NCI-H226 (cell line): Measurements from ENCODE around the gene CLEC2A.

Experiments
- DNase-seq: peaks from one replicate; pipeline ENCODE4 v3.0.0-alpha.2; 2015

CLEC2A gene

DNA sequence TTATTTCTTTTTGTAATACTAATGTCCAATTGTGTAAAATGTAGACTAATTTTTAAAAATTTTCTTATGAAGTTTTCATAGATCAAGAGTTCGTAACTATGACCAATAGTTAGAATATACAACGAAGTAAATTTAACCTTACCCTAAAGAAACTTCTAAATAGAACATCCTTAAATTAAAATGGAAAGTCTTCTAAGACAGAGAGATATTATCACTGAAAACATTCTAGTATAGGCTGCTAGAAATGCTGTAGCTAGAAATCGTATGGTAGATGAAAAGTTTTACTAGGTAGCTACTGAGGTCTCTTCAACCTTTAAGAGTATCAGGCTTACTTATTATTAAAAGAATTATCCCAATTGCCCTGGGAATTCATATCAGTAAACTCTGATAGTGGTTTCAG lies 925 bp downstream of the CLEC2A start:
- no peak for DNase-seq

DNA sequence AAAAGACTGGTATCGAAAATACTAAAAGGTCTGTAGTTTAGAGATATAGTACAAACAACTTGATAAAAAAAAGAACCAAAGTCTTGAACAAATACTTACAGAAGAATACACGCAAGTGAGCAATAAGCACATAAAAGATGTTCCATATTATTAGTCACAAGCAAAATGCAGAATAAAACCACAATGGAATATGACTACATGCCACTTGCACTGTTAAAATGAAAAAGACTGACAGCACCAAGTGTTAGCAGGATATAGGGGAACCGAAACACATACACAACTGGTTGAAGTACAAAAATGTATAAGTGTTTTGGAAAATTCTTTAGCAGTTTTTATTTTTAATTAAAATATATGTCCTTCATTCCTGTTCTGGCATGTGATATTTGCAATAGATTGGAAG lies 3.6 kb downstream of the CLEC2A start:
- DNase-seq: no peak

DNA sequence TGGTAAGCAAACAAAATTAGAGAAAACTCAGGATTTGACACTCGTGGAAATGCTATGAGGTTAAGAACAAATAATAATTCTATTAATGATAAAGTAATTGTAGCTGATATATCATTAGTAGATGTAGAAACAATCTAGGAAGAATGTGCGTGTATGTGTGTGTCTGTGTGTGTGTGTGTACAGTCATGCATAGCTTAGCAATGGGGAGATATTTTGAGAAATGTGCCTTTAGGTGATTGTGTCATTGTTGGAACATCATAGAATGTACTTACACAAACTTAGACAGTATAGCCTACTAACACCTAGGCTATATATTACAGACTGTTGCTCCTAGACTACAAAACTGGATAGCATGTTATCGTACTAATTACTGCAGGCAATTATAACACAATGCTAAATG lies 5.3 kb downstream of the CLEC2A start:
- no peak for DNase-seq

DNA sequence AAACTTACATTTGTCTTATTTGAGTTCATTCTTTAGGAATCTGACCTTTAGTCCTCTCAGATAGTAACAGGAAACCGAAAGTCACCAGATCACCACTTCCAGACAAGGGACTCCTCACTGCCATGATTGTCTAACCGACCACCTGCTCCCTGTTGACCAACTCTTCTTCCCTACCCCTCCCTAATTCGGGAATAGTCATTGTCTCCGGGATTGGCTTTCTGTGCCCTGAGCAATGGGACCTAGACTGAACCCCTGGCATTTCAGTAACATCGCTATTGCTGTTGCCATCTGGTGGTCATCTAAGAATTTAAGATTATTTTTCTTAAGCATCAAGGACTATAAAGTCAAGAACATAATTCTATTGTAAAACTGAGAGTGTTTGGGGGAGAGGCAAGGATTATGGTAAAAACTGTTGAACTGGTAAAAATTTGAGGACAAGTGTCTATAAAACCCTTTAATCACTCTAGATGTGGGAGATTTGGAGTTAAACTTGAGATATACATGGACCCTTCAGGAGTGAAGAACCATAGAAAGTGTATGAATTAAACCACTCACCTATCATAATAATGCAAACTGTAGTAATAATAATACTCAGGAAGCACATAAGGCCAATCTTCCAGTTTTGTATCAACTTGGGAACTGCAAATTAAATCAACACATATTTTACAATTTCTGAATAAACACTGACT lies 6.3 kb downstream of the CLEC2A start:
- no peak for DNase-seq

DNA sequence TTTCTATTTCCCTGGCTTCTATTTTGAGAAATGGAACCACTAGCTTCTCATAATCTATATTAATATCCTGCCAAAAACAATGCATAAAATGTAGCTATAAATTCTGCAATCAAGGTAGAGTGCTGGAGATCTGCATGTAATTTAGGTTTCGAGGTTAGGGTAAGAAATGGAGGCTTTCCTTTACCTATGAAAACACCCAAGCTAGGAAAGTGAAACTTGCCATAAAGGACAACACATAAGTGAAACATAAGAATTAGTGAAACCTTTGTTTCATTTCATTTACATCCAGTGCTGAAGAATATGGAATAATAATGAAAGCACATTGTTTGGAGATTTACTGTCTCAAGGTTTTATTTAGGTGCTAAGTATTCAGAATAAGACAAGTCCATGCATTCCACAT lies 9.7 kb downstream of the CLEC2A start:
- DNase-seq: no peak

DNA sequence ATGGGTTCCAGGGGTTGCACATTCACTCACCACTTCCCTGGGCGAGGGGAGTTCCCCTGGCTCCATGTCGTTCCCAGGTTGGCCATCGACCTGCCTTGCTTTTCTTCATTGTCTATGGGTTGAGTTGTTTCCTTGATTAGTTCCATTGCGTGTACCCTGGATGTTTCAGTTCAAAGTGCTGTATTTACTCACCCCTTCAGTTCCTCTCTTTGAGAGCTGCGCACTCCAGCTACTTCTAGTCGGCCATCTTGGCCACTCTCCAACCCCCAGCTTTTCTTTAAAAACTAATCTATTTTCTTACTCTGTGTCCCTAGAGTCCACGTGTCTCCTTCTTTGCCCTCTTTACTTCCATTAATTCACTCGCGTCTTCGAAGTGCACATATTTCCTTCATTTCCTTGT lies 11.7 kb downstream of the CLEC2A start:
- no peak for DNase-seq

DNA sequence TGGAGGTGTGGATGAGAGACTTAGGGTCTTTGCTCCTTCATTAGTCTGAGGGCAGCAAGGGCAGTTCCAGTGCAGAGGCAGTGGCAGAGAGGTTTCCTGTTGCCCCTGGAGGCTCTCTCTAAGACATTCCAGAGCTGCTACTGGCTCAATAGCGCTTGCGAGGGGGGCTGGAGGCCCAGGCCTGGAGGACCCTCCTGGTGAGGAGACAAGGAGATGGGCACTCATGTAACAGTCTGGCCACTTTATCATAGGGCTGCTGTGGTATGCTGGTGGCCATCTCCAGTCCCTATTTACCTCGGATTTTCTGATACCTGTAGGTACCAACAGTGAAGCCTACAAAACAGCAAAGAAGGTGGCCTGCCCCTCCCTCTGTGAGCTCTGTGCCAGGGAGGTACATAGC lies 12.7 kb downstream of the CLEC2A start:
- no peak for DNase-seq

DNA sequence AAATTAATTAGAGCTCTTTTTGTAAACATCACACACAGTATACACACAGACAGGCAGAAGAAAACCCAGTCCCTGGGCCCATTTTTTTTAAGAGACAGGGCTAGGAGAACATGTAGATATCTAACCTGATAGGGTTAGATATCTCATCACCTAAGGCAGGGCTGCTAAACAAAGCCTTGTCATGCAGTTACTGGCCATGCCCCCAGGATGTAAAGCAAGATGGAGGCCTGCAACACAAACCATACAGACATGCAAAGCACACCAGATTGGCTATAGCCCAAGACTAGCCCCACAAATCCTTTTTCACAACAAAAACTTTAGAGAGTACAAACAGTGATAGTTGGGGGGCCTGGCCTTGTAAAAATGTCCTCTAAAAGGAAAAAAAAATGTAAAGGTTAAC lies 20.5 kb downstream of the CLEC2A start:
- no peak for DNase-seq

DNA sequence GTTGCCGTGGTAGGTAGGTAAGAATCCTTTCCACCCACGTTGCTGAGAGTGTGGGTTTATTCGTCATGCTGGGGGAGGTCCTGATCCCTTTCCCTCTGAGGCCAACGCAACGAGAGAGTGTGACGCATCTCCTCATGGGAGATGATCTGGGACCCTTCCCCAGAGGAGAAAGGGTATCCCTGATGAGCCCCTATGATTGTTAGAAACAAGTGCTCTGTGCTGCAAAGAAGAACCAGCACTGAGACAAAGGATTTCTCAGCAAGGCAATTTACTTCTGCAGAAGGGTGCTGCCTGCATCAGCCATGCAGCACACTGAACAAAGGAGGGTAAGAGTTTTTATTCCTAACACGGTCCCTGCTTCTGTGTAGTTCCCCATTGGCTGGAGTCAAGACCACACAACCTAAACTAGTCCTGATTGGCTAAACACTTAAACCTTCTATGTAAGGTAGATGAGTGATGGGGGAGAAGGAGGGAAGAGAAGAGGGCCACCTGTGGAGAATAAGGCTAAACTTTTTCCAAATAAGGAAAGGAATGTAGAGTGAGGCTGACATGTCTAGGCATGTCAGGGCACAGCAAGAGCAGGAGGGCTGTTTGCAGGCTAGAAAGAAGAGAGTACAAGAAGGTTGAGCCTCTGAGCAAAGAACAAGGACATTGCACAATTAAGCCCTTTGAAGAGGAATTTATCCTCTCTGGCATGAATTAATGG lies 21.3 kb downstream of the CLEC2A start:
- no peak for DNase-seq

DNA sequence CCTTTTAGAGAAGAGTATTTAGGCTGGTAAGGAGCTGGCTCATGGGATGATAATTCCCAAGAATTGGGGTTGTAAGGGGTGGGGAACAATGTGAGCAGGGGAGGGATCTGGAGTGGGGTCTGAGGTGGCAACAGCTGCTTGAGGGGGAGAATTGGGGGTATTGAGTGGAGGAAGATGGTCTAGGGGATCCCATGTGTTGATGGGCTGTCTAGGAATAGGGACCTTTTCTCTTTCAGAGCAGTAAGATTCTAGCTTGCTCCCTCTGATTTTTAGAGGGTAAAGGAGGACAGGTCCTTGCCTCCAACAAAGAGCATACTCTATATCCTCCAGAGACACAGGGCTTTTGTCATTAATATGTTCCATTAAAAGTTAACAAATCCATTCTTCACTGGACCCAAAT lies 22.4 kb downstream of the CLEC2A start:
- DNase-seq: no peak

DNA sequence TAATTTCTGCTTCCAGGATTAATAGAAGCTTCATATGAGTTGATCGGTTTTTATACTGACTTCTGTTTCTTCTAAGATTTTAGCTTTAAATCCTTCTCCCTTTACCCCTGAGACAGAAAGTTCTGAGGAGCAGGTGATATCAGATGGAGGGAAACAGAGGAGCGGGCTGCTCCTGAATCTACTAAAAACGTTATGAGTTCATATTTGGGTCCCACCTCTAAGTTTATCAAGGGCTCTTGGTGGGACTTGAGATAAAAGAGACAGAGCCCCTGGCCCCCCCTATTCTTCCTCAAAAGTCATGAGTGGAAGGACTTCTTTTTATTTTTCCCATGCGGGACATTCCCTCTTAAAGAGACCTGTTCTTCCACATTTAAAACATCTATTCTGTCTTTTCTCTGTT lies 23.8 kb downstream of the CLEC2A start:
- DNase-seq: no peak

DNA sequence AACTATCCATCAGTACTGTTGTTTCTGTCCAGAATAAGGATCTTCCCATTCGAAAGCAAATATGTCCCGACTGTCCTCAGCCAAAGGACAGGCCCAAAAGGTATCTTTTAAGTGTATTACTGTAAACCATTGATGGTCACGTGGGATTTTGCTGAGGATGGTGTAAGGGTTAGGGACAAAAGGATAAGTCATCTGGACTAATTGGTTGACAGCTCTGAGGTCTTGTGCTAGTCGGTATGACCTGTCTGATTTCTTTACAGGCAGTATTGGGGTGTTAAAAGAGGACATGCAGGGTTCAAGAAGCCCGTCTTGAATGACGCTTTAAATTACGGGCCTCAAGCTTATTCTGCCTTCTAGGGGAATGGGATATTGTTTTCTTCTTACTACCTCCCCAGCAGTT lies 24.4 kb downstream of the CLEC2A start:
- no peak for DNase-seq

DNA sequence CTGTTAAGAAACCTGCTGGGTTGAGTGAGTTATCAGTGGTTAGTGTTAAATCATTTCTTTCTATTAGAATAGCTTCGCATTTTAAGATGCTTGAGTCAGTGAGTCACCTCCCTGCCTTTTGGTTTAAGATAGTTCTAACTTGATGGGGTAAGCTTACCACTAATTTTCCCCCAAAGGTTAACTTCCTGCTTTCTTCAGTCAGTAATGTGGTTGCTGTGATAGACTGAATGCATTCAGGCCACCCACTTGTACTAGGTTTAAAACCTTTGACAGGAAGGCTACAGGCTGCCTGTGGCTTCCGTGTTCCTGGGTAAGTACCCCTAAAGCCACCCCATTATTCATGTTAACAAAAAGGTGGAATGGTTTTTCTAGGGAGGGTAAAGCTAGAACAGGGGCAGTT lies 25.3 kb downstream of the CLEC2A start:
- DNase-seq: no peak

DNA sequence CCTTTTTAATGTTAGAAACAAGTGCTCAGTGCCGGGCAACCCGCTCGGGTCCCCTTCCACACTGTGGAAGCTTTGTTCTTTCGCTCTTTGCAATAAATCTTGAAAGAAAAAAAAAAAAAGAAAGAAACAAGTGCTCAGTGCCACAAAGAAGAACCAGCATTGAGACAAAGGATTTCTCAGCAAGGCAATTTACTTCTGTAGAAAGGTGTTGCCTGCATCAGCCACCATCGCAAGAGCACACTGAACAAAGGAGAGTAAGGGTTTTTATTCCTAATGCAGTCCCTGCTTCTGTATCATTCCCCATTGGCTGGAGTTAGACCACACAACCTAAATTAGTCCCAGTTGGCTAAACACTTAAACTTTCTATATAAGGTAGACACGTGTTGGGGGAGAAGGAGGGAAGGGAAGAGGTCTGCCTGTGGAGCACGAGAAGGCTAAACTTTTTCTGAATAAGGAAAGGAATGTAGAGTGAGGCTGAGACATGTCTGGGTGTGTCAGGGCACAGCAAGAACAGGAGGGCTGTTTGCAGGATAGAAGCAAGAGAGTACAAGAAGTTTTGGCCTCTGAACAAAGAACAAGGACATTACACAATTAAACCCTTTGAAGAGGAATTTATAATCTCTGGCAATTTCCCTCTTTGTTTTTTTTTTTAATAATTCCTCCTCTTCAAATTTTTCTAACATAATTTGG lies 29.5 kb downstream of the CLEC2A start:
- DNase-seq: no peak

DNA sequence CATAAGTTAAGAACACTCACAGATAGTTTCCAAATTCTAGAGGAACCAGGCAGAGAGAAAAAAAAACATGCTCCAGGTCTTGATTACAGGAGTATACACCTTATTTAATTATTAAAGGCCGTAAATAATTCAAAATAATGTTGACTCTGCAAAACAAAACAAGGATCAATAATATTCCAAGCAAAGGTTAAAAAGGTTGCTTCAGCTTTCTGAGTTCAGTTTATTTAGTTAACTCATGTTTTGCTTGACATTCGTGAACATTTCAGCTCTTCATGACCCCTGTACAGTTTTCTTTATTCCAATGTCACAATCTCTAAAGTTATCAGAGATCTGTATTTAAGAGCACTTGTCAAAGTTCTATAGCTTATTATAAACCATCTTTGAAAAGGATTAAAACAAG lies 31.2 kb downstream of the CLEC2A start:
- DNase-seq: no peak

DNA sequence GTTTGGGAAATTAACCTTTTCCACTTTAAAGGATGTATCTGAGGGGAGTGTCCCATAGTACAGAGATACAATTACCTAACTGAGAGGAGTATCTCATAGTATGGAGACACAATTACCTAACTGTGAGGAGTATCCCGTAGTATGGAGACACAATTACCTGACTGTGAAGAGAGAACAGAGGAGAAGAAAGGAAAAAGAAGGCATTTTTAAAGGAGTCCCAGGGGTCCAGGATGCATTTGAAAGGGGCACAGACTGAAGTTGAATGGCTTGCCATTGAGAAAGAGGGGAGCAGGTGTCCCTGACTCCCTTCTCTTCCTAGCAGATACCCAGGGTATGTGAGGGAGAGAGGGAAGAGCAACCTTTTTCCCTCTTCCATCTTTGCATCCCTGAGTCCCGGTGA lies 33.0 kb downstream of the CLEC2A start:
- no peak for DNase-seq

DNA sequence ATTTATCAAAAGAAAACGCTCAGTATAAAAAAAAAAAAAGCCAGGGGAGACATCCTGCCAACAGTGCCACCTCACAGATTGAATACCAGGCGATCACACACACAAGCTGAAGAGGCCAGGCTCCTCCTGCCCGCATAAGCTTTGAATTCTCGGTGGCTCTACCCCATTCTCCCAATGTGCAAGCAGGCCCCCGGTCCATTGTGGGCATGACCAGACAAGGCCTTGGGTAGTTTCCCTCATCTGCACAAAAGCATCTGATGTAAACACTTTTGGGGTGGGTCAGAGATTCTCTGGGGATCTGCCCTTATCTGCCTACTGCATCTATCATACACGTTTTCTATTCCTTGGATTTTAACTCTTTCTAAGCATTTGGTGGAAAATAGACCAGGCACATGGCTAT lies 34.6 kb downstream of the CLEC2A start:
- no peak for DNase-seq

DNA sequence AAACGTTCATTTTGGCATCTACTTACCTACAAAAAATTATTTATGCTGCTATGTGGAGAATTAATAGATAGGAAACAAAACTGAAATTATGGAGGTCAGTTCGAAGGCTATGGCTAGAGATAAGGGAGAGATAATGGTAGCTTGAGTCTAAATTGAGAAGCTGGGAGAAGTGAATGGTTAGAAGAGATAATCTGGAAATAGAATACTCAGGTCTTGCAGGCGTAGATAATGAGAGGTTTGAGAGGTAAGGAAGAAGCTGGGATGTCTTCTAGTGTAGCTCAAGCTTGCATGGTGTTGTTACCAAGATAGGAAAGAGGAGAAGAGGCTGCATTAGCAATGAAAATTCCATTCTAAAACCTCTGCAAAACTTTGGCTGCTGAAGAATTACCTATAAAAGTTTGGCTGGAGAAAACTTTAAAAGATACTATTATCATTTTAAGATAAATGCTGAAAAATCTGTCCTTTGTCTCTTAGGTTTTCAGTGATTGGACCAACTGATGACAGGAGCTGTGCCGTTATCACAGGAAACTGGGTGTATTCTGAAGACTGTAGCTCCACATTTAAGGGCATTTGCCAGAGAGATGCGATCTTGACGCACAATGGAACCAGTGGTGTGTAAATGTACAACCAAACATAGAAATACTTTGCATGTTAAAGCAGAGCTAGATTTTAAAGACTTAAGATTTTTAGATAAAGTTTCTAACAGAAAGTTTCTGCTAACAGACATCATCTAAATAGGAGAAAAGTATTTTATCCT lies 36.8 kb downstream of the CLEC2A start:
- no peak for DNase-seq

DNA sequence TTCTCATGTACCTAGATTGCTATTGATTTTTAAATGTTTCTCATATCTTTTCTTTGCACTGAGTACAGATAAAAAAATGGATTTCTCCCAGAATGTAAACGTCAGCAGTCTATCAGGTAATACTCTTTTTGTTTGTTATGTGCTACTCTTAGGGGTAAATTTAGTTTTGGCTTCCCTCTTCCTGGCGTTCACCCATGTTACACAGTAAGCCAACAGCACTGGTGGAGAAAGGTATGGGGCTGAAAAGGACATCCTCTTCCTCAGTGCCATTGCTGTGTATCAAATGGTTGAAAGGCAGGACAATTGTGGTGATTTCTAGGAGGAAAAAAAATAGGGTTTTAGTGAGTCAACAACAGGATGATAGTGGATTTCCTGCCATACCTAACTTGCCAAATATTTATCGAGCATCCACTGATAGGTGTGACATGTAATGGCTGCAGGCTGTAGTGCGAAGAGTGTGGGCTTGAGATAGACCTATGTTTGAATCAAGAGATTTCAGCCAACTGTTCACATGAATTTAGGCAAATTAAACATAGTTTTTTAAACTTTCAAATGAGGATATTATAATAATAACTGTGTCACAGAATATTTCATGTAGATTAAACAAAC lies 43.4 kb downstream of the CLEC2A start:
- DNase-seq: no peak

DNA sequence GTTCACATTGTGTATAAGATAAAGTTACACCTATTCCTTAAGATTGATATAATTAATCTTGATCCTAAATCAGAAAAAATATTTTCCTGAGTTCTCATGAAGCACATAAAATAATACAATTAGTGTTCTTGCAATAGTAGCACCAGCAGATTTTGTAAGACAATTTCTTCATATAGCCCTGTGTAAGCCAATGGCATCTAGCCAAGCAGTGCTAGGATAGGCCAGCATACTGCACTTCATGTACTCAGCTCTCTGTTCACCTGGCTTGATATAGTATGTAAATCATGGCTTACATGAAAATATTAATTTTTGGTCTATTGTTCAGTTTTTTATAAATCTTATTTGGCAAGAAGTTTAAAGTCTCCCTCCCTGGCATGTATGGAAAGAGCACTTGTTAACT lies 49.0 kb downstream of the CLEC2A start:
- DNase-seq: peak; percentile 7

DNA sequence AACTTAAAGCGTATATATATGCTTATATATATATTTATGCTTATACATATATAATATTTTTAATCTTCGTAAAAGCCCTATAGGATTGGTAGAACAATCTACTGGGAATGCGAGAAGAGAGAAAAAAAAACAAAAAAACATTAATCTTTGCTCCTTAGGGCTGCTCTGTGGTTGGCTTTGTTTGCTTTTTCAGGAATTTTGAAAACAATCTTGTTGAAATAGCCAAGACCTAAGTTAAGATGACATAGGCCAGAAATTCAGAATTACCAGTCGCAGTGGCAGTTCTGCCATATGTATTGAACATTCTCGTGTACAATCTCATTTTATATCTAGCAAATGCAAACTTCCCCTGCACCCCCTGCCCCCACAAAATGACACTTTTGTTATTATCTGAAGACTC lies 50.2 kb downstream of the CLEC2A start:
- DNase-seq: no peak

DNA sequence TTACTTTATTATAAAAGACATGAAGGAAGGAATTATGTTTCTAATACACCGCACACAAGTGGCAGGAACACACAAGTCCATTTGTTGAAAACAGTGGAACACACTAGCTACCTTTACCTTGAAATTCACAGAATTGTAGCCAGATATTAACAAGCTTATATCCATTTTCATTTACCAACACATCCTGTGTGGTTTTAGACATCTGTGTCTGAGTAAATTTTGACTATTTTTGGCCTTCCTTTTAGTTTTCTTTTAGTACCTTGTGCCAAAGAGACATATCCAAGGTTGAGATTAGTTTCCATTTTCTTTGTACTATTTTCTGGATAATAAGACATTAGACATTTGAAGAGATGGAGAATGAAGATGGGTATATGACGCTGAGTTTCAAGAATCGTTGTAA lies 50.9 kb downstream of the CLEC2A start, which contains the start of gene KLRF2:
Gene KLRF2, plus strand, starts transcription at position 244 of the 400 bp plus-strand sequence. Its CDS starts 107 bp downstream, at position 351.
- DNase-seq: no peak

DNA sequence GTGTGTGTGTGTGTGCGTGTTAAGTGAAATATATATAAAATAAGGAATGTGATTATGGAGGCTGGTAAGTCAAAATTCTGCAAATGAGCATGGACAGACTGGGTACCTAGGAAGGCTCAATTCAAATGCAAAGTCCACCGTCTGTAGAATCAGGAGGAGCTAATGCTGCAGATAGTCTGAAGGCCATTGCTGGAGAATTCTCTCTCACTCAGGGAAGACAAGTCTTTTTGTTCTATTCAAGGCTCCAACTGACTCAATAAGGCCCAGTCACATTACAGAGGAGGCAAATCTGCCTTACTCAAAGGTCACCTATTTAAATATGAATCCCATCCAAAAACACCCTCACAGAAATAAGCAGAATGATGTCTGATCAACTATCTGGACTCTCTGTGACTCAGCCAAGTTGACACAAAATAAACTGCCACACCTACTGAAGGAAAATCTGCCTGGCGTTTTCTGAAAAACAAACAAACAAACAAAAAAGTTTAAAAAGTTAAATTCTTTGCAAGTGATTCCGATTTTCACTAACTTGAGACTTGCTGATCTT lies 51.6 kb downstream of the CLEC2A start:
- no peak for DNase-seq
